ENCODE results near the gene SSTR4. TPM values are rescaled to one million over a fixed set of nuclear protein-coding genes. Genes with fewer than 3 reads are reported as not detected.

SSTR4 gene
- total RNA-seq, 1 experiment from 2014 or later: not detected

- TF ChIP-seq, protein P1, sequence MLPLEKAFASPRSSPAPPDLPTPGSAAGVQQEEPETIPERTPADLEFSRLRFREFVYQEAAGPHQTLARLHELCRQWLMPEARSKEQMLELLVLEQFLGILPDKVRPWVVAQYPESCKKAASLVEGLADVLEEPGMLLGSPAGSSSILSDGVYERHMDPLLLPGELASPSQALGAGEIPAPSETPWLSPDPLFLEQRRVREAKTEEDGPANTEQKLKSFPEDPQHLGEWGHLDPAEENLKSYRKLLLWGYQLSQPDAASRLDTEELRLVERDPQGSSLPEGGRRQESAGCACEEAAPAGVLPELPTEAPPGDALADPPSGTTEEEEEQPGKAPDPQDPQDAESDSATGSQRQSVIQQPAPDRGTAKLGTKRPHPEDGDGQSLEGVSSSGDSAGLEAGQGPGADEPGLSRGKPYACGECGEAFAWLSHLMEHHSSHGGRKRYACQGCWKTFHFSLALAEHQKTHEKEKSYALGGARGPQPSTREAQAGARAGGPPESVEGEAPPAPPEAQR (CRISPR knock-in tag; IDR thresholded peaks at IDR 0.05): no peak
- no peak for TF ChIP-seq OVOL2 (CRISPR knock-in tag; IDR thresholded peaks at IDR 0.05; ENCODE audit: borderline replicate concordance)
Measured at GRCh38 chr20:23081263-23081819, 46.2 kb downstream of the SSTR4 start (continued).

DNA sequence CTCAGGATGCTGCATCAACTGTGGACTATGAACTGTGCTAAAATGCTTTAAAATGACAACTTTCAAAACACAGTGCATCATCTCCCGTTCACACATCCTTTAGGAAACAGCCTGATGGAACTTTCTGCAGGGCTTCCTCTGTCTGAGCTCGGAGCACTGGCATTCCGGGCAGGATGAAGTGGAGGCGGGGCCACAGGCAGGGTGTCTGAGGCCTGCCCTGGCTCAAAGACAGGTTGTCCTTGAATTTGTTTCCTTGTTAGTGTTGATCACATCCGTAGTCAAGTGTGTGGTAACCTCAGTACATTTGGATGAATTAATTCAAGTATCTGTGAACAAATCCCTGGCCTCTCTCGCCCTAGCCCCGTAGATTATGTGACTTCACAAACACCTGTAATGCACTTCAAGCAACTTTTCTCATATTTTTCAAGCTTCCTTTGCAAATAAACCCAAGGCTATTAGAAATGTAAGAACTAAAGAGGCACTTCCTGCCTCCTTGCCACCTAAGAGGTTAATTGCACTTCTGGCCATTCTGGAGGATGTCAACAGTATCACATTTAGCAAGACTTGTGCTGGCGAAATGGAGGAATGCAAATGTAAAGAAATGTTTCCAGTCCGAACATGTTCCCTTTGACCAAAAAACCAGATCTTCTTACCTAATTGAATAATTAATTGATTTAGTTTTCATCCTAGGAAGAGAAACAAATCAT is 47.9 kb downstream of the SSTR4 start:
- H3K27ac Mint-ChIP-seq: no peak overlapping the region
- ATAC-seq (peak; percentile 76), DNase-seq (ENCODE audit: low spot score) (peak; percentile 40)
- H3K9me3 Mint-ChIP-seq: no peaks in the 10 kb centered on the region
- CTCF ChIA-PET: interaction anchor here (0.6 to 1.0 kb wide), 5 partner anchors 21 to 341 kb away, joined by 3 to 6 read pairs (median 4); no protein-coding TSS in a partner anchor
- no peaks in the 10 kb centered on the region for H3K36me3 Mint-ChIP-seq
- no peak for TF ChIP-seq GRHL2 (CRISPR knock-in tag; IDR thresholded peaks at IDR 0.05; ENCODE audit: insufficient replicate concordance, severe bottlenecking)
- no peak for TF ChIP-seq NR3C1 (CRISPR knock-in tag; conservative IDR thresholded peaks at IDR 0.05; ENCODE audit: low read depth)
- TF ChIP-seq FOXJ3 (CRISPR knock-in tag; IDR thresholded peaks at IDR 0.05; ENCODE audit: borderline replicate concordance): no peak
- TF ChIP-seq KAT7 (CRISPR knock-in tag; IDR thresholded peaks at IDR 0.05; ENCODE audit: borderline replicate concordance): no peak
- TF ChIP-seq, protein P1 (CRISPR knock-in tag; IDR thresholded peaks at IDR 0.05): no peak
- TF ChIP-seq, protein P2, sequence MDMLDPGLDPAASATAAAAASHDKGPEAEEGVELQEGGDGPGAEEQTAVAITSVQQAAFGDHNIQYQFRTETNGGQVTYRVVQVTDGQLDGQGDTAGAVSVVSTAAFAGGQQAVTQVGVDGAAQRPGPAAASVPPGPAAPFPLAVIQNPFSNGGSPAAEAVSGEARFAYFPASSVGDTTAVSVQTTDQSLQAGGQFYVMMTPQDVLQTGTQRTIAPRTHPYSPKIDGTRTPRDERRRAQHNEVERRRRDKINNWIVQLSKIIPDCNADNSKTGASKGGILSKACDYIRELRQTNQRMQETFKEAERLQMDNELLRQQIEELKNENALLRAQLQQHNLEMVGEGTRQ (CRISPR knock-in tag; IDR thresholded peaks at IDR 0.05): no peak
- TF ChIP-seq, protein P3, sequence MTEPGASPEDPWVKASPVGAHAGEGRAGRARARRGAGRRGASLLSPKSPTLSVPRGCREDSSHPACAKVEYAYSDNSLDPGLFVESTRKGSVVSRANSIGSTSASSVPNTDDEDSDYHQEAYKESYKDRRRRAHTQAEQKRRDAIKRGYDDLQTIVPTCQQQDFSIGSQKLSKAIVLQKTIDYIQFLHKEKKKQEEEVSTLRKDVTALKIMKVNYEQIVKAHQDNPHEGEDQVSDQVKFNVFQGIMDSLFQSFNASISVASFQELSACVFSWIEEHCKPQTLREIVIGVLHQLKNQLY (CRISPR knock-in tag; IDR thresholded peaks at IDR 0.05): no peak
- TF ChIP-seq TCF7 (CRISPR knock-in tag; IDR thresholded peaks at IDR 0.05; ENCODE audit: low read depth): no peak
- TF ChIP-seq ZMAT4 (CRISPR knock-in tag; IDR thresholded peaks at IDR 0.05): no peak
- no peak for TF ChIP-seq ATF1 (CRISPR knock-in tag; IDR thresholded peaks at IDR 0.05)
- TF ChIP-seq SOX15 (CRISPR knock-in tag; IDR thresholded peaks at IDR 0.05): no peak
- no peak for TF ChIP-seq NFE2L1 (CRISPR knock-in tag; IDR thresholded peaks at IDR 0.05)
- H3K4me1 Mint-ChIP-seq: peaks cover 33% of the 10 kb centered on the region
- POLR2A ChIA-PET: no interaction called here
- no peak overlapping the region for H3K4me3 Mint-ChIP-seq
- no peaks in the 10 kb centered on the region; the same call in 1 of the 2 replicates for H3K27me3 Mint-ChIP-seq (ENCODE audit: low read depth)

DNA sequence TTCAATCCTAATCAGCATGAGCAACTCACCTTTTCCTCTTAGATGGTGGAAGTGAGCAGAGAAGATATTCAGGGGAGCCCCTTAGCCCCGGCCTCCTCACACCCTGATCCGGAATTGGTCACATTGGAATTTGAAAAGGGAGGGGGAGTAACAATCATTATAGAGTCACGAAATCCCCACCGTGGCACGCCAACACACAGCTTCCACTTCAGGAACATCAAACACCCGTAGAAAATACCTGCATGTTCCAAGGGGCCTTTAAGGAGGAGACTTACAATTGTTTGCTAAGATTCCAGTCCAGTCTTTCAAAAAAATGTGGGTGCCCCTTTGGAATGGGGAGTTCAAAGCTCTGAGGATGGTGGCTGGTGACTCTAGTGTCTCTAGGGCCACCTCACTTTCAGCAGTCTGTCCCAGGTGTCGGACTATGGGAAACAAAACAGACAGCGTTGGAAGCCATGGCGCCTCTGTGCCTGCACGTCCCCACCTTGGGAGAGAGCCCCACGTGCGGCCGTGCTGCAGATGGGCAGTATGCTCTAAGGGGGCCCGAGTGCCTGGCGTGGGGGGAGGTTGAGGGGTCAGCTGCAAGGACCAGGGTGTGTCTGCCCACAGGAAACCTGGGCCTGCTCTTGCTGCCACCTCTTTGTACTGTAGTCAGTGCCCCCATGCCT is 48.6 kb downstream of the SSTR4 start:
- H3K27ac Mint-ChIP-seq: no peak overlapping the region
- TF ChIP-seq CBFB (CRISPR knock-in tag; IDR thresholded peaks at IDR 0.05; ENCODE audit: low read depth): no peak
- TF ChIP-seq, protein P4, sequence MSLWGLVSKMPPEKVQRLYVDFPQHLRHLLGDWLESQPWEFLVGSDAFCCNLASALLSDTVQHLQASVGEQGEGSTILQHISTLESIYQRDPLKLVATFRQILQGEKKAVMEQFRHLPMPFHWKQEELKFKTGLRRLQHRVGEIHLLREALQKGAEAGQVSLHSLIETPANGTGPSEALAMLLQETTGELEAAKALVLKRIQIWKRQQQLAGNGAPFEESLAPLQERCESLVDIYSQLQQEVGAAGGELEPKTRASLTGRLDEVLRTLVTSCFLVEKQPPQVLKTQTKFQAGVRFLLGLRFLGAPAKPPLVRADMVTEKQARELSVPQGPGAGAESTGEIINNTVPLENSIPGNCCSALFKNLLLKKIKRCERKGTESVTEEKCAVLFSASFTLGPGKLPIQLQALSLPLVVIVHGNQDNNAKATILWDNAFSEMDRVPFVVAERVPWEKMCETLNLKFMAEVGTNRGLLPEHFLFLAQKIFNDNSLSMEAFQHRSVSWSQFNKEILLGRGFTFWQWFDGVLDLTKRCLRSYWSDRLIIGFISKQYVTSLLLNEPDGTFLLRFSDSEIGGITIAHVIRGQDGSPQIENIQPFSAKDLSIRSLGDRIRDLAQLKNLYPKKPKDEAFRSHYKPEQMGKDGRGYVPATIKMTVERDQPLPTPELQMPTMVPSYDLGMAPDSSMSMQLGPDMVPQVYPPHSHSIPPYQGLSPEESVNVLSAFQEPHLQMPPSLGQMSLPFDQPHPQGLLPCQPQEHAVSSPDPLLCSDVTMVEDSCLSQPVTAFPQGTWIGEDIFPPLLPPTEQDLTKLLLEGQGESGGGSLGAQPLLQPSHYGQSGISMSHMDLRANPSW (CRISPR knock-in tag; conservative IDR thresholded peaks at IDR 0.05; ENCODE audit: low read depth): no peak
- ATAC-seq (no peak), DNase-seq (ENCODE audit: low spot score) (no peak)
- POLR2A ChIA-PET: no interaction called here
- H3K4me3 Mint-ChIP-seq: no peak overlapping the region
- no peaks in the 10 kb centered on the region for H3K9me3 Mint-ChIP-seq
- no peaks in the 10 kb centered on the region; the same call in 1 of the 2 replicates for H3K27me3 Mint-ChIP-seq (ENCODE audit: low read depth)
- no peaks in the 10 kb centered on the region for H3K36me3 Mint-ChIP-seq
- CTCF ChIA-PET: interaction anchor here (0.9 kb wide), 1 partner anchor 33 kb away, joined by 4 read pairs; no protein-coding TSS in a partner anchor
- H3K4me1 Mint-ChIP-seq: peaks cover 32% of the 10 kb centered on the region

Data from WTC11 (cell line).